Lower leg skin (tissue), 4 donors: ENCODE data around the gene TNFSF18. TPM values are rescaled to one million over a fixed set of nuclear protein-coding genes. Genes with fewer than 3 reads are reported as not detected.

Experiments used
- DNase-seq, 2 donors: peaks; one replicate each; pipeline ENCODE4 v3.0.0-alpha.2; 2019; ENCODE audit warnings: low spot score in 2 of 2
- H3K4me3 ChIP-seq: fragments of 200-600 bp; sonication (generic); 2 replicates; pipeline ENCODE4 v1.5.1; 2017; ENCODE audit warnings: mild to moderate bottlenecking, low read depth; ENCODE audit not compliant: poor library complexity, severe bottlenecking
- CTCF ChIP-seq, 3 donors: fragments of 450-650 bp; IDR thresholded peaks; one replicate each; pipeline ENCODE4 v1.5.1; 2016; ENCODE audit warnings: antibody characterized with exemption in 3 of 3, mild to moderate bottlenecking in 3 of 3, moderate library complexity in 2 of 3
- POLR2A ChIP-seq, 2 donors: fragments of 450-650 bp; IDR thresholded peaks; one replicate each; pipeline ENCODE4 v1.6.1; 2016 to 2017; ENCODE audit warnings: antibody characterized with exemption in 2 of 2, mild to moderate bottlenecking in 1 of 2, moderate library complexity in 1 of 2
- WGBS, 2 donors: methylation state at CpG; one replicate each; pipeline ENCODE4 v1.1.5; 2018; 5-methylcytosine and 5-hydroxymethylcytosine counted together
- intact Hi-C: fragments of 100-400 bp; cut with DNase I; formaldehyde crosslinking; loops from one replicate; pipeline ENCODE4 v1.15.0; 2023; ENCODE audit warnings: low total_unique reads
- total RNA-seq, 4 donors: library from RNA; depleted of rRNA; stranded (reverse); fragments of >200 nt; gene quantifications; one replicate each; pipeline ENCODE4 v1.1.0, GENCODE V29; 2016

Gene TNFSF18
- total RNA-seq = under 1 TPM in 2 of 4 donors, not detected in 2; 0.10 to 0.22 TPM

GRCh38 chr1:173050865-173051264 is at the start of gene TNFSF18:
TSS of gene TNFSF18 (minus strand) at chr1:173050941. CDS start at chr1:173050896, 45 bp downstream.
- H3K4me3 ChIP-seq = no peak within 1 kb of the TSS
- 4 to 16% methylated on average over 4 of the region's 4 CpGs for WGBS, 2 donors
- intact Hi-C loops = no loop called here
- TF ChIP-seq POLR2A (IDR thresholded peaks at IDR 0.05) (no peak), CTCF (IDR thresholded peaks at IDR 0.05) (no peak)
- peak in 1 of 2 donors; percentile 24 for DNase-seq

- no peak overlapping the region for H3K4me3 ChIP-seq
- no peak for DNase-seq
- TF ChIP-seq POLR2A (IDR thresholded peaks at IDR 0.05) (no peak), CTCF (IDR thresholded peaks at IDR 0.05) (no peak)
- intact Hi-C loops = no loop called here
- WGBS, 2 donors = 79 to 84% methylated on average over 2 of the region's 2 CpGs
These were observed 48.4 kb upstream of the TNFSF18 start for GRCh38 chr1:173099166-173099565.

- intact Hi-C loops = no loop called here
These were observed 47.4 kb upstream of the TNFSF18 start for GRCh38 chr1:173098117-173098516.

GRCh38 chr1:173097001-173097400 is 46.3 kb upstream of the TNFSF18 start:
- 64 to 72% methylated on average over 1 of the region's 1 CpG for WGBS, 2 donors
- TF ChIP-seq CTCF (IDR thresholded peaks at IDR 0.05) (no peak), POLR2A (IDR thresholded peaks at IDR 0.05) (no peak)
- intact Hi-C loops = no loop called here

More at GRCh38 chr1:173098117-173098516, 47.4 kb upstream of the TNFSF18 start:
- TF ChIP-seq CTCF (IDR thresholded peaks at IDR 0.05) = no peak
- TF ChIP-seq POLR2A (IDR thresholded peaks at IDR 0.05) = no peak
- no peak overlapping the region for H3K4me3 ChIP-seq
- DNase-seq = no peak

GRCh38 chr1:173095632-173096031 is 44.9 kb upstream of the TNFSF18 start:
- WGBS, 2 donors = 59% methylated on average over 6 of the region's 6 CpGs

More at GRCh38 chr1:173097001-173097400, 46.3 kb upstream of the TNFSF18 start:
- no peak overlapping the region for H3K4me3 ChIP-seq
- no peak for DNase-seq

More at GRCh38 chr1:173095632-173096031, 44.9 kb upstream of the TNFSF18 start:
- intact Hi-C loops = no loop called here
- TF ChIP-seq POLR2A (IDR thresholded peaks at IDR 0.05) (no peak), CTCF (IDR thresholded peaks at IDR 0.05) (no peak)
- H3K4me3 ChIP-seq = no peak overlapping the region
- no peak for DNase-seq
